ENCODE data around the gene CTNNA1.
"Not testable (repeated sequence)": the region's sequence is repeated elsewhere in the genome, so short reads cannot be mapped to it uniquely, and the experiment has no call there.

CTNNA1 gene

DNA sequence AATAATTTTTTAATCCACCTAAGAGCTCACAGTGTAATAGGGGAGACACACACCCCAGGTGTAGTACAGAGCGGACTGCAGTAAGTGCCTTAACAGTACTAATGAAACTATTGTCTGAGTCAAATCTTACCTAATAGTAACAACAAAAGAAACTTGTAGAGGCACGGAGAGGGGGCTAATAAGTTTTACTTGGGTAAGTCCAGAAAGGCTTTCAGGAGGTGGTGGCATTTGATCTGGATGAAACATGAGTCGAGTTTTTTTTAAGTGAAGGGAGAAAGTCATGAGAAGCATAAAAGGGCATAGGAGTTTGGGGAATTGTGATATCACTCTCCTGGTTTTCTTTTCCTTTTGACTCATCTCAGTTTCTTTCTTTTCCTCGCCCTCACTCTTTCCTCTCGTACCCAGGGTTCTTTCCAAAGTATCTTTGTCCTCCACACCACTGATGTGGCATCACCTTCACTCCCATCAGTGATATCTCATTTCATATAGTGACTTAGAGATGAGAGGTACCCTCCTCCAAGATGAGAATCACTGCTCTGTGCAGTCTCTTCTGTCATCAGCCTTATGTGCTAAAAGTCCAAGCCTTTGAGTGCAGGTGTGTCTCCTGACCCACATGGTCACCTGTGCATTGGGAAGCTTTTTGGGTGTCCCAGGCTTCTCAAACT, 2.0 kb downstream of the CTNNA1 start:
- no peak for DNase-seq

DNA sequence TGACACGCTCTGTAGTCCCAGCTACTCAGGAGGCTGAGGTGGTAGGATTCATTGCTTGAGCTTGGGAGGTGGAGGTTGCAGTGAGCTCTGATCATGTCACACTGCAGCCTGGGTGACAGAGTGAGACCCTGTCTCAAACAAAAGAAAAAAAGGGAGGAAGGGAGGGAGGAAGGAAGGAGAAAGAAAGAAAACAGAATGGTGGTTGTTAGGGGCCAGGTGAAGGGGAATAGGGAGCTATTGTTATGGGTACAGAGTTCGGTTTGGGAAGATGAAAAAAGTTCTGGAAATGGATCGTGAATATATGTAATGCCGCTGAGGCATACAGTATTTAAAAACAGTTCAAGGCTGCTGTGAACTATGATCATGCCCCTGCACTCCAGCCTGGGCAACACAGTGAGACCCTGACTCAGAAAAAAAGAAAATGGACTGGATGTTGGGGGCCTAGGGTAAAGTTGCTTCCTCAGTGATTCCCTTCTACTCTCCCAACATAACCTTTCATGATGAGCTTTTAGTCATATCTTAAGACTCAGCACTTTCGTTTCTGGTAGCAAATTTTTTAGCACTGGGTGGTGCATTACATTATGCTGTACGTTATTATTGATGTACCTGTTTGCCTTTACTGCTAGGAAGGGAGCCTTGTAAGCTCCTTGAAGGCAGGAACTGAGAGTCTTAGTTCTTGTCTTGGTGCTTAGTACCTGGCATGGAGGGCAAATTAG, 4.0 kb downstream of the CTNNA1 start:
- no peak for DNase-seq

DNA sequence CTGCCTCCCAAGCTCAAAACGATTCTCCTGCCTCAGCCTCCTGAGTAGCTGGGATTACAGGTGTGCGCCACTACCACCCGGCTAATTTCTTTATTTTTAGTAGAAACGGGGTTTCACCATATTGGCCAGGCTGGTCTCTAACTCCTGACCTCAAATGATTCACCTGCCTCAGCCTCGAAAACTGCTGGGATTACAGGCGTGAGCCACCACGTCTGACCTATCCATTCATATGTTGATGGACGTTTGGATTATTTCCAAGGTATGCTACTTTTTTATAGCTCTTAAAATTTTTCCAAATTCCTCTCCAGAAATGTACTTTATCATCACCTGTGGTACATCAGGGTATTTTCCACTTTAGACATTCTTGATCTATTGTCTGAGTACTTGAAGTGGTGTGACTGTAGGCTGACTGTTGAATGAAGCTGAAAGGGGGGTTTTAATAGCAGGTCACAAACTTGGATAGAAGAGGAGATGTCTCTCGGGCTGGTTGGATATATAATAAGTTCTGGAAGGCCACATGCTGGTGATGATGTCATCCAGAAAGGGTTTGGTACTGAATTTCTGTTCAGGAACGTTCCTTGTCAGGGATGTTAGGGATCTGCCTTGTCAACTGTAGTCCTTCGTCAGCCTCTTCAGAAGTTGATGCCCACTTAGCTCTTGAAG, 7.4 kb downstream of the CTNNA1 start:
- DNase-seq, result no peak

DNA sequence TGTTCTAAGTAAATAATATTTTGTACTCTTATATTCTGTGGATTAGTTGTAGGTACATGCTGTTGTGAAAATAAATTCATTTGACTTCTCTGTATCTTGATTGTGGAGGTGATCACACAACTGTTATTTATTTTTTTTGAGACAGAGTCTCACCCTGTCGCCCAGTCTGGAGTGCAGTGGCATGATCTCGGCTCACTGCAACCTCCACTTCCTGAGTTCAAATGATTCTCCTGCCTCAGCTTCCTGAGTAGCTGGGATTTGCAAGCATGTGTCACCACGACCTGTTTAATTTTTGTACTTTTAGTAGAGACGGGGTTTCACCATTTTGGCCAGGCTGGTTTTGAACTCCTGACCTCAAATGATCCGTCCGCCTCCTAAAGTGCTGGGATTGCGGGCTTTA, 7.9 kb downstream of the CTNNA1 start:
- not testable (repeated sequence) for DNase-seq

DNA sequence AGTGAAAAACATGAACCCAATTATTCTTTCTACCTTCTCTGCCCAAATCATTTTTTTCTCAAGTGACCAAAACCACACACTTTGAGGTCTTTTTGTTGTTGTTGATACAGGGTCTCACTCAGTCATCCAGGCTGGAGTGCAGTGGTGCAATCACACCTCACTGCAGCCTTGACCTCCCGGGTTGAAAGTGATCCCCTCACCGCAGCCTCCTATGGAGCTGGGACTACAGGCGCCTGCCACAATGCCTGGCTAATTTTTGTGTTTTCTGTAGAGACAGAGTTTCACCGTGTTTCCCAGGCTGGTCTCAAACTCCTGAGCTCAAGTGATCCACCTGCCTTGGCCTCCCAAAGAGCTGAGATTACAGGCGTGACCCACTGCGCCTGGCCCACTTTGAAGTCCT, 8.4 kb downstream of the CTNNA1 start:
- DNase-seq, result not testable (repeated sequence)

DNA sequence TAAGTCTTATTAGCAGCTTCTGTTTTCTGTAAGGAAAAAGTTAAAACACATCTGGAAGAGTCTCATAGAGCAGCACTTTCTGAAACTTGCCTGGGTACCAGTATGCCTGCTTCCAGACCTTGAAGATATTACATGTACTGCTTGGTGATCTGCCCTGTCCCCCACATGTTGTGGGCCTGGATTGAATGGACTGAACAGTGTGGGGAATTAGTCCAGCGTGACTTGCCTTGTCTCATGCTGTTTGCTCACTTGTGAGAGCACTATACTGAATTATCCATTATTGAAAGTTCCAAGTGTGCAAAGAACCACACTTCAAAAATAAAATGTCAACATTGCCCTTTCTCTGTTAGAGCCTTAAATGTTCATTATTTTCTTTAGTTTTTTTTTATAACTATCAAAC, 8.9 kb downstream of the CTNNA1 start:
- no peak for DNase-seq

- no peak for DNase-seq
These were observed 10.0 kb downstream of the CTNNA1 start for GRCh38 chr5:138763037-138763778.

DNA sequence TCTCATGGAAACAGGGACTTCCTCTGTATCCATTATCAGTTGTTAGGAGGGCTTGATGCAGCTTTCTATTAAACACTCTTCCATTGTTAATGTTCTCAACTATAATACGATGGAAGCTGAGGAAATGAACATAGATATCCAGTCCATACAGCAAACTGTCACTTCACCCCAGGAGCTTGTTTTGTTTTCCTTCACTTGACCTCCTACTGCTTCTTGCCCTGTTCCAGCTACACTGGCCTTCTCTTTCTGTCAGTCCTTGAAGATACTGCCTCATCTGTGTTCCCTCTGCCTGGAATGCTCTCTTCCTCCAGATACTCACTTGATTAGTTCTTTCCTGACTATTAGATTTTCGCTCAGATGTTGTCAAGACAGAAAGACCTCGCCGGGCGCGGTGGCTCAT, 17.1 kb downstream of the CTNNA1 start:
- no peak for DNase-seq

DNA sequence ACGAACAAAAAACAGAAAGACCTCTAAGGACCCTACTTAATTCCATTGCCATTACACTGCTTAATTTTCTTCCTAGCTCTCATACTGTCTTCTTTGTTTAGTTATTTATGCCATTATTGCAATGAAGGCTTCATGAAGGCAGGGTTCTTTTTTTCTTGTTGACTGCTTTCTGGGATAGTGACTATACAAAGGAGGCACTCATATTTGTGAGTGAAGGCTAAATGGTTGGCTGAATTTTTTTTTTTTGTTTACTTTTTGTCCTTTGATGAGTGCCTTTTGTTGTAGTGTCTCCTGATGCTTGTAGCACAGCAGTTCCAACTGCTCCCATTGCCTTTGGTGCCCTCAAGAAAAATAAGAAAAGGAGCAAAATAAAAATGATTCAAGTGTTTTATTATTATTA, 17.8 kb downstream of the CTNNA1 start:
- no peak for DNase-seq

DNA sequence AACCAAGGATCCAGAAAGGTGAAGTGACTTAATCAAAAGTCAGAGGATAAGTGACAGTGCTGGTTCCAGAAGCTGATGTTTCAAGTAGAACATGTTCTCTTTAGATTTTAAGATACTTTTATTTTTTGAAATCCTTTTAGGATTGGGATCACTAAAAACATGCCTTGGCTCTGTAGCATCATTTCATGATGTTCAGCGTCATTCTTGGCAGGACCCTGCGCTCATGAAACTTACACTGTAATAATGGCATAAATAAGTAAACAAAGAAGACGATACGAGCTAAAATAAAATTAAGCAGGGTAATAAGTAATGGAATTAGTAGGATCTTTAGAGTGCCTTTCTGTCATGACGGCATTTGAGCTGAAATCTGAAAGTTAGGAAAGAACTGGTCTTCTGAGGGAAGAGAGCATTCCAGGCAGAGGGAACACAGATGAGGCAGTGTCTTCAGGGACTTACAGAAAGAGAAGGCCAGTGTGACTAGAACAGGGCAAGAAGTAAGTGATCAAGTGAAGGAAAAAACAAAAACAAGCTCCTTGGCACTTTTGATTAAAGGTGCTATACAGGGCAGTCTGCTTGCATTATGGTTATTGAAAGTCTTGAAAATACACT, 19.9 kb downstream of the CTNNA1 start:
- DNase-seq, result no peak

- DNase-seq, result not testable (repeated sequence)
These were observed 20.4 kb downstream of the CTNNA1 start for GRCh38 chr5:138773624-138774023.

- DNase-seq, result no peak
These were observed 21.8 kb downstream of the CTNNA1 start for GRCh38 chr5:138775034-138775433.

DNA sequence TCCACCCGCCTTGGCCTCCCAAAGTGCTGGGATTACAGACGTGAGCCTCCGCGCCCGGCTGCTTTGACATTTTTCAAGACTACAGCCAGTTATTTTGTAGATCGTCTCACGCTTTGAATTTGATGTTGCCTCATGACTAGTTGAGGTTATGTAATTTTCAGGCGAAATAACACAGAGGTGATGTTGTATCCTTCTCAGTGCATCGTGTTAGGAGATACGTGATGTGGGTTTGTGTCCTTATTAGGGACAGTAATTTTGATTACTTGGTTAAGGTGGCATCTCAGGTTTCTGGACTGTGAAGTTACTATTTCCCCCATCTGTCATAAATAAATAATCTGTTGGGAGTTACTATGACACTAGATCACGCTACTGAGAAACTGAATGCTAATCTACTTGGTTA, 25.0 kb downstream of the CTNNA1 start:
- DNase-seq, result no peak

DNA sequence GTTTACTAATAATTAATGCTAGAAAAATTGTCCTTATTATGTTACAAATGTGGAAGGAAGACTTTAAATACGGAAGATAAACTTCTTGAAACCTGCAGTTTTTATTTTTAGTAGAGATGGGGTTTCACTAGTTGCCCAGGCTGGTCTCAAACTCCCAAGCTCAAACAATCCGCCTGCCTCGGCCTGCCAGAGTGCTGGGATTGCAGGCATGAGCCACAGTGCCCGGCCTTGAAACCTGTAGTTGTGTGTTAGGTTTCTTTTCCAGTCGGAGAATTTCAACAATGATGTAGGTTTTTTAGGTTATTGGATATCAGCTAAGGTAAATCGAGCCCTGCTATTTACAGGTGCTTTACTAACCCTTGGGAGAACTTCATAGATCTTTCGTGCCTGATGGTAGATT, 30.8 kb downstream of the CTNNA1 start:
- DNase-seq, result no peak

DNA sequence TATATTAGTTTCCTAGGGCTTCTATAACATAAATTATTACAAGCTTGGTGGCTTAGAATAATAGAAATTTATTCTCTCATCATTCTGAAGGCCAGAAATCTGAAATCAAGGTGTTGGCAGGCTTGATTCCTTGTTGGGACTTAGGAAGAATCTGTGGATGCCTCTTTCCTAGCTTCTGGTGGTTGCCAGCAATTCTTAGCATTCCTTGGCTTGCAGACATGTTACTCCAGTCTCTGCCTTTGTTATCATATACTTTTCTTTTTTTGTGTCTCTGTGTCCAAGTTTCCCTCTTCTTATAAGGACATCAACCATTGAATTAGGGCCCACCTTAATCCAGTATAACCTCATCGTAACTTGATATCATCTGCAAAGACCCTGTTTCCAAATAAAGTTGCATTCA, 31.4 kb downstream of the CTNNA1 start:
- DNase-seq, result no peak

DNA sequence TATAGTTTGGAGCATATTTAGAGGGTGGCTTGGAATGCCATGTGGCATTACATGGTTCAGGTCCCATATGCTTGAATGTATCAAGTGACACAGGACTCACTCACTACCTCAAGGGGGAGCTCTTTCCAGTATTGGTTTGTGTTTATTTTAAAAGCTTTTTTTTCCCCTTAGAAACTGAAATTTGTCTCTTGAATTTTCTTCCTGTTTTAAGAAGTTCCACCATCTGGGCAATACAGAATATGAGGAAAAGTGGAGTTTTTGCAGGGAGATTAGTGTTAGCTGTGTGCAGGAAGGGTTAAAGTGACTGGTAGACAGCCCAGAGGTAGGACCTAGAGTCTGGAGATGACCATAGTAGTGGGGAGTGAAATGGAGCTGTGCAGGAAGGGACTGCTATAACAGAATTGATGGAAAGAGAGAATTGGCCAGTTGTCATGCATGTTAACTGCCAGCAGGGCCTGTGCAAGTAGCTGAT, 36.6 kb downstream of the CTNNA1 start:
- no peak for DNase-seq

- no peak for DNase-seq
These were observed 37.5 kb downstream of the CTNNA1 start for GRCh38 chr5:138790684-138791083.

GRCh38 chr5:138792195-138792790, 39.1 kb downstream of the CTNNA1 start:
- DNase-seq, result no peak

- no peak for DNase-seq
These were observed 40.4 kb downstream of the CTNNA1 start for GRCh38 chr5:138793575-138793974.

DNA sequence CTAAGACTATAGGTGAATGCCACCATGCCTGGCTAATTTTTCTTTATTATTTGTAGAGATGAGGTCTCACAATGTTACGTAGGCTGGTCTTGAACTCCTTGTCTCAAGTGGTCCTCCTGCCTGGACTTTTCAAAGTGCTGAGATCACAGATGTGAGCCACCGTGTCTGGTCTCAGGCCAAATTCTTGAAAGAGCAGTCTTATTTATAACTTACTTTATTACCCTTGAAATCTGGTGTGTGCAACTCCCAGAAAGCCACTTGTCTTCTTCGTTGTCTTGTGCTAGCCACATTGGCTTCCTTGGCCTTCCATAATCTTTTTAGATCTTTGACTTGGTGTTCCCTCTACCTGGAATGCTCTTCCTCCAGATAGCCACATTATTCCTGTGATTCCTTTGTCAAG, 50.1 kb downstream of the CTNNA1 start:
- DNase-seq, result no peak

GRCh38 chr5:138803935-138804334, 50.7 kb downstream of the CTNNA1 start:
- no peak for DNase-seq

DNA sequence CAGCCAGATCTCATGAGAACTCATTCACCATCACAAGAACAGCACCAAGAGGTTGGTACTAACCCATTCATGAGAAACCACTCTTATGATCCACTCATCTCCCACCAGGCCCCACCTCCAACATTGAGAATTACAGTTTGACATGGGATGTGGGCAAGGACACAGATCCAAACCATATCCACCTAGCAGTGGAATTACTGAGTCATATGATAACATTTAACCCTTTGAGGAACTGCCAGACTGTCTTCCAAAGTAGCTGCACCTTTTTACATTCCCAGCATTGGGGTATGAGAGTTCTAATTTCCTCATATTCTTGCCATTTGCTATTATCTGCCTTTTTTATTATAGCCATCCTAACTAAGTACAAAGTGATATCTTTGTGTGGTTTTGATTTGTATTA, 51.9 kb downstream of the CTNNA1 start:
- no peak for DNase-seq
